Putamen (tissue), 1 donor: Measurements from ENCODE around the gene CDH15.

ENCODE experiments used
- DNase-seq: peaks from one replicate; pipeline ENCODE4 v3.0.0-alpha.2; 2016; ENCODE audit warnings: low spot score

Gene CDH15

GRCh38 chr16:89140981-89141883 lies 30.3 kb upstream of the CDH15 start:
- no peak for DNase-seq

GRCh38 chr16:89141884-89142267 lies 29.7 kb upstream of the CDH15 start:
- no peak for DNase-seq

GRCh38 chr16:89142474-89143195 lies 28.9 kb upstream of the CDH15 start:
- no peak for DNase-seq

- DNase-seq: no peak
Measured at GRCh38 chr16:89143201-89143741, 28.3 kb upstream of the CDH15 start.

GRCh38 chr16:89143911-89144675 lies 27.5 kb upstream of the CDH15 start:
- no peak for DNase-seq

GRCh38 chr16:89144681-89145080 lies 26.9 kb upstream of the CDH15 start:
- no peak for DNase-seq

- no peak for DNase-seq
Measured at GRCh38 chr16:89145406-89146161, 26.0 kb upstream of the CDH15 start.

- DNase-seq: no peak
Measured at GRCh38 chr16:89146211-89147005, 25.1 kb upstream of the CDH15 start.

GRCh38 chr16:89147085-89147817 lies 24.3 kb upstream of the CDH15 start:
- no peak for DNase-seq

GRCh38 chr16:89149386-89149785 lies 22.2 kb upstream of the CDH15 start:
- DNase-seq: no peak

- DNase-seq: no peak
Measured at GRCh38 chr16:89150090-89150835, 21.3 kb upstream of the CDH15 start.

GRCh38 chr16:89150981-89151380 lies 20.6 kb upstream of the CDH15 start:
- no peak for DNase-seq

- no peak for DNase-seq
Measured at GRCh38 chr16:89152831-89153700, 18.5 kb upstream of the CDH15 start.

GRCh38 chr16:89153848-89154271 lies 17.7 kb upstream of the CDH15 start:
- DNase-seq: no peak

- no peak for DNase-seq
Measured at GRCh38 chr16:89154390-89155183, 17.0 kb upstream of the CDH15 start.

- DNase-seq: no peak
Measured at GRCh38 chr16:89155184-89155679, 16.3 kb upstream of the CDH15 start.
